H1 (cell line): Measurements from ENCODE around the gene PTPRF. TPM values are rescaled to one million over a fixed set of nuclear protein-coding genes. Genes with fewer than 3 reads are reported as not detected.

Experiments
- CTCF ChIA-PET: fragments of 300-600 bp; sonication (Branson Sonifier 250); formaldehyde crosslinking; loops from one replicate; lab custom pipeline; 2021; ENCODE audit not compliant: partially characterized antibody; lab: Charles Lee
- POLR2A ChIA-PET: fragments of 300-600 bp; sonication (Branson Sonifier 250); formaldehyde crosslinking; loops from one replicate; lab custom pipeline; 2021; ENCODE audit warnings: inconsistent platforms; ENCODE audit not compliant: partially characterized antibody; lab: Charles Lee
- DNase-seq, 2 experiments: peaks; one replicate each; pipeline versions ENCODE4 v3.0.0 to v3.0.0-alpha.2; 2010 to 2022; ENCODE audit warnings: low spot score in 2 of 2, low read depth in 1 of 2, mixed read lengths in 1 of 2
- FAIRE-seq: peaks from 2 replicates; lab custom pipeline; 2011; peaks lifted over from hg19 to GRCh38; lab: Jason Lieb, UNC
- H2AFZ ChIP-seq: 2 replicates; pipeline ENCODE4 v1.8.1; 2012; ENCODE audit warnings: low read length, inconsistent platforms
- H2AK5ac ChIP-seq: 2 replicates; pipeline ENCODE4 v1.6.1; 2013; ENCODE audit warnings: low read depth, low read length
- H2BK120ac ChIP-seq: replicated peaks from 2 replicates; pipeline ENCODE3; 2013; ENCODE audit warnings: low read depth, low read length, inconsistent platforms
- H2BK12ac ChIP-seq: 2 replicates; pipeline ENCODE4 v1.6.1; 2013; ENCODE audit warnings: low read depth, low read length
- H2BK15ac ChIP-seq: 2 replicates; pipeline ENCODE4 v1.6.1; 2013; ENCODE audit warnings: low read length
- H2BK20ac ChIP-seq: 2 replicates; pipeline ENCODE4 v1.6.1; 2013; ENCODE audit warnings: low read length
- H2BK5ac ChIP-seq: 2 replicates; pipeline ENCODE4 v1.6.1; 2013; ENCODE audit warnings: low read depth, low read length
- H3K14ac ChIP-seq: 2 replicates; pipeline ENCODE4 v1.6.1; 2013; ENCODE audit warnings: inconsistent platforms; ENCODE audit not compliant: insufficient read length
- H3K18ac ChIP-seq: 2 replicates; pipeline ENCODE4 v1.6.1; 2013; ENCODE audit warnings: low read length; ENCODE audit errors: extremely low read depth
- H3K23ac ChIP-seq: 2 replicates; pipeline ENCODE4 v1.6.1; 2013; ENCODE audit warnings: inconsistent platforms; ENCODE audit not compliant: insufficient read length
- H3K23me2 ChIP-seq: 2 replicates; pipeline ENCODE4 v1.6.1; 2013; ENCODE audit warnings: low read depth, low read length
- H3K27ac ChIP-seq: 2 replicates; pipeline ENCODE4 v1.6.1; 2011; ENCODE audit warnings: low read depth, low read length, inconsistent platforms
- H3K27me3 ChIP-seq, 4 experiments: replicated peaks in 1 of 4; 1 replicate in 1 of 4; 2 replicates in 3 of 4; pipeline versions ENCODE4 v1.6.1 to v1.8.1; 2011 to 2013; ENCODE audit warnings: low read length in 3 of 4, mild to moderate bottlenecking in 3 of 4, inconsistent platforms in 2 of 4, mixed read lengths in 2 of 4, moderate library complexity in 1 of 4; ENCODE audit not compliant: control insufficient read depth in 3 of 4, insufficient read depth in 3 of 4; ENCODE audit errors: extremely low read depth in 1 of 4
- H3K36me3 ChIP-seq, 4 experiments: 2 replicates each; pipeline versions ENCODE4 v1.6.1 to v1.8.1; 2011 to 2013; ENCODE audit warnings: mild to moderate bottlenecking in 4 of 4, low read length in 3 of 4, moderate library complexity in 2 of 4, control low read depth in 1 of 4, inconsistent platforms in 1 of 4; ENCODE audit not compliant: insufficient read depth in 4 of 4, control insufficient read depth in 2 of 4
- H3K4ac ChIP-seq: replicated peaks from 2 replicates; pipeline ENCODE3; 2013; ENCODE audit warnings: low read length, low read depth, mixed read lengths, inconsistent platforms; ENCODE audit not compliant: insufficient read length
- H3K4me1 ChIP-seq, 4 experiments: replicated peaks in 1 of 4; 1 replicate in 1 of 4; 2 replicates in 3 of 4; pipeline versions ENCODE4 v1.6.1 to v1.8.1; 2011 to 2013; ENCODE audit warnings: low read length in 3 of 4, inconsistent platforms in 2 of 4, mixed read lengths in 1 of 4; ENCODE audit not compliant: insufficient read depth in 4 of 4, control insufficient read depth in 3 of 4
- H3K4me2 ChIP-seq, 2 experiments: 2 replicates each; pipeline versions ENCODE4 v1.6.1 to v1.8.1; 2011 to 2013; ENCODE audit warnings: low read depth in 2 of 2, low read length in 2 of 2, control low read depth in 1 of 2, inconsistent platforms in 1 of 2, mild to moderate bottlenecking in 1 of 2; ENCODE audit not compliant: insufficient read depth in 1 of 2
- H3K4me3 ChIP-seq, 4 experiments: fragments of 200-600, 300-600 bp in 1 of 4; sonication (generic), shearing (Covaris generic), sonication (Bioruptor Twin) in 1 of 4; 2 replicates each; pipeline versions ENCODE4 v1.5.1 to v1.8.1; 2011 to 2016; ENCODE audit warnings: low read length in 4 of 4, low read depth in 3 of 4, control low read depth in 2 of 4, inconsistent platforms in 2 of 4, mild to moderate bottlenecking in 2 of 4, mixed read lengths in 1 of 4, moderate library complexity in 1 of 4; ENCODE audit not compliant: insufficient read depth in 2 of 4; ENCODE audit errors: extremely low read depth in 1 of 4
- H3K56ac ChIP-seq: replicated peaks from 2 replicates; pipeline ENCODE3; 2013; ENCODE audit warnings: low read depth, mild to moderate bottlenecking, mixed read lengths, low read length, inconsistent platforms; ENCODE audit not compliant: insufficient read length
- H3K79me1 ChIP-seq: 2 replicates; pipeline ENCODE4 v1.6.1; 2013; ENCODE audit warnings: low read depth, low read length, control low read depth
- H3K79me2 ChIP-seq, 2 experiments: 2 replicates each; pipeline versions ENCODE4 v1.6.1 to v1.8.1; 2012 to 2013; ENCODE audit warnings: low read length in 2 of 2, mild to moderate bottlenecking in 2 of 2, inconsistent platforms in 1 of 2; ENCODE audit not compliant: insufficient read depth in 2 of 2, control insufficient read depth in 1 of 2
- H3K9ac ChIP-seq, 4 experiments: replicated peaks in 1 of 4; 1 replicate in 1 of 4; 2 replicates in 3 of 4; pipeline versions ENCODE4 v1.6.1 to v1.8.1; 2011 to 2013; ENCODE audit warnings: low read depth in 3 of 4, low read length in 3 of 4, control low read depth in 2 of 4, mild to moderate bottlenecking in 2 of 4, moderate library complexity in 2 of 4, inconsistent platforms in 1 of 4; ENCODE audit errors: extremely low read depth in 1 of 4
- H3K9me3 ChIP-seq, 2 experiments: 2 replicates each; pipeline versions ENCODE4 v1.6.1 to v1.8.1; 2012 to 2013; ENCODE audit warnings: mild to moderate bottlenecking in 2 of 2, moderate library complexity in 2 of 2, control low read depth in 1 of 2, inconsistent platforms in 1 of 2, low read depth in 1 of 2, low read length in 1 of 2, mixed read lengths in 1 of 2; ENCODE audit not compliant: insufficient read depth in 2 of 2
- H4K20me1 ChIP-seq, 2 experiments: replicated peaks in 1 of 2; 2 replicates each; pipeline versions ENCODE3 to v1.8.1; 2011 to 2013; ENCODE audit warnings: inconsistent platforms in 2 of 2, low read length in 2 of 2, mild to moderate bottlenecking in 1 of 2; ENCODE audit not compliant: insufficient read depth in 2 of 2, control insufficient read depth in 1 of 2
- H4K5ac ChIP-seq: 2 replicates; pipeline ENCODE4 v1.6.1; 2013; ENCODE audit warnings: low read length, low read depth, mixed read lengths, inconsistent platforms; ENCODE audit not compliant: insufficient read length
- H4K8ac ChIP-seq: 2 replicates; pipeline ENCODE4 v1.8.0; 2013; ENCODE audit warnings: mild to moderate bottlenecking, moderate library complexity, low read length, inconsistent platforms; ENCODE audit not compliant: insufficient read depth; ENCODE audit errors: extremely low read depth
- H4K91ac ChIP-seq: replicated peaks from 2 replicates; pipeline ENCODE3; 2013; ENCODE audit warnings: low read length, mixed read lengths, inconsistent platforms; ENCODE audit not compliant: insufficient read length
- BACH1 ChIP-seq: IDR thresholded peaks from 2 replicates; pipeline ENCODE4 v1.6.1; 2012; ENCODE audit warnings: low read length, improper control_type of control experiment
- CTBP2 ChIP-seq: IDR thresholded peaks from 2 replicates; pipeline ENCODE4 v1.7.0; 2011; ENCODE audit warnings: borderline replicate concordance, mild to moderate bottlenecking, moderate library complexity, mixed read lengths, low read length; ENCODE audit not compliant: insufficient read depth, insufficient read length
- FOSL1 ChIP-seq: IDR thresholded peaks from 2 replicates; pipeline ENCODE4 v1.6.1; 2011; ENCODE audit warnings: mild to moderate bottlenecking, low read depth, low read length, moderate library complexity; ENCODE audit not compliant: insufficient read depth
- GTF2F1 ChIP-seq: IDR thresholded peaks from 2 replicates; pipeline ENCODE4 v1.6.1; 2012; ENCODE audit warnings: low read depth, low read length, improper control_type of control experiment, borderline replicate concordance
- JUN ChIP-seq: IDR thresholded peaks from 2 replicates; pipeline ENCODE4 v1.6.1; 2011; ENCODE audit warnings: low read depth, mild to moderate bottlenecking, improper control_type of control experiment, low read length
- NRF1 ChIP-seq: IDR thresholded peaks from 2 replicates; pipeline ENCODE4 v1.6.1; 2011; ENCODE audit warnings: mild to moderate bottlenecking, low read depth, low read length, improper control_type of control experiment
- POLR2AphosphoS5 ChIP-seq: IDR thresholded peaks from 2 replicates; pipeline ENCODE4 v1.6.1; 2011; ENCODE audit warnings: low read depth, low read length
- RAD21 ChIP-seq, 2 experiments: IDR thresholded peaks in 1 of 2; conservative IDR thresholded peaks in 1 of 2; 2 replicates each; pipeline ENCODE4 v1.6.1; 2011; ENCODE audit warnings: low read depth in 2 of 2, low read length in 2 of 2, improper control_type of control experiment in 1 of 2, inconsistent platforms in 1 of 2, mild to moderate bottlenecking in 1 of 2, moderate library complexity in 1 of 2
- RBBP5 ChIP-seq: IDR thresholded peaks from 2 replicates; pipeline ENCODE4 v1.7.1; 2012; ENCODE audit warnings: low read depth, mild to moderate bottlenecking, inconsistent platforms, low read length, moderate library complexity, borderline replicate concordance
- RNF2 ChIP-seq: fragments of 200-900, 300-1000 bp; sonication (generic); IDR thresholded peaks from 2 replicates; pipeline ENCODE4 v1.7.1; 2016; ENCODE audit warnings: borderline replicate concordance, low read depth, mild to moderate bottlenecking, antibody characterized with exemption, low read length; ENCODE audit not compliant: poor library complexity, severe bottlenecking; ENCODE audit errors: missing control alignments
- RXRA ChIP-seq: IDR thresholded peaks from 2 replicates; pipeline ENCODE4 v1.6.1; 2011; ENCODE audit warnings: low read depth, mild to moderate bottlenecking, low read length, moderate library complexity; ENCODE audit not compliant: insufficient read depth
- SP1 ChIP-seq: IDR thresholded peaks from 2 replicates; pipeline ENCODE4 v1.6.1; 2011; ENCODE audit warnings: low read depth, low read length
- TAF1 ChIP-seq: IDR thresholded peaks from 2 replicates; pipeline ENCODE4 v1.6.1; 2011; ENCODE audit warnings: mild to moderate bottlenecking, low read depth, low read length
- WGBS, 2 experiments: shearing (Covaris generic) in 1 of 2; methylation state at CpG; one replicate each; pipeline versions ENCODE4 v1.1.6 to v1.1.7; 2013 to 2015; ENCODE audit warnings: low lambda C conversion rate in 2 of 2, mixed read lengths in 2 of 2, inconsistent platforms in 1 of 2, low coverage in 1 of 2, missing lambda C conversion rate in 1 of 2; ENCODE audit not compliant: insufficient replicate concordance in 2 of 2, insufficient coverage in 1 of 2, insufficient read length in 1 of 2; ENCODE audit errors: extremely low coverage in 1 of 2, missing lambda C conversion rate in 1 of 2; 5-methylcytosine and 5-hydroxymethylcytosine counted together
- polyA plus RNA-seq, 7 experiments: library from polyadenylated mRNA; depleted of rRNA in 3 of 7; stranded (reverse) in 5 of 7; unstranded in 2 of 7; fragments of >200 nt in 5 of 7; fragments of 200-250 nt in 2 of 7; gene quantifications; 1 replicate in 5 of 7; 2 replicates in 1 of 7; 4 replicates in 1 of 7; pipeline versions ENCODE4 v1.2.1 to v1.2.3, GENCODE V29; 2011 to 2013; ENCODE audit warnings: missing spikeins in 2 of 7, mixed read lengths in 2 of 7
- total RNA-seq: library from RNA; stranded (reverse); fragmentation: NEBNext Ultra II Directional; extraction: Animal tissue kit (Norgen Biotek cat#: 25700); gene quantifications from 2 replicates; pipeline ENCODE4 v1.2.1, GENCODE V29; 2021

Gene PTPRF
- total and polyA plus RNA-seq, 2 of the 8 experiments (the other 6 are each of a cell fraction or from before 2014, with no cell fraction given): 136 to 231 TPM

GRCh38 chr1:43492826-43493225 is 37.9 kb upstream of the PTPRF start:
- peaks cover 4 to 5% of the 10 kb centered on the region in 2 experiments; a peak in 1 of 4 replicates for H3K9me3 ChIP-seq

More at GRCh38 chr1:43492826-43493225, 37.9 kb upstream of the PTPRF start:
- no peak overlapping the region for H2BK15ac ChIP-seq
- no peak overlapping the region; the same call in 1 of the 2 replicates for H4K8ac ChIP-seq
- H4K5ac ChIP-seq: no peak overlapping the region
- no peak for TF ChIP-seq RAD21 (IDR thresholded peaks at IDR 0.05 in 1 of 2, conservative IDR thresholded peaks at IDR 0.05 in 1 of 2; ENCODE audit: low read depth in 2 of 2, low read length in 2 of 2)
- no peak for TF ChIP-seq NRF1
- no peak for TF ChIP-seq BACH1
- TF ChIP-seq FOSL1: no peak
- no peak for TF ChIP-seq RBBP5
- TF ChIP-seq RNF2: no peak
- TF ChIP-seq TAF1: no peak
- no peak for TF ChIP-seq POLR2AphosphoS5
- no peak for TF ChIP-seq RXRA
- TF ChIP-seq JUN: no peak
- TF ChIP-seq CTBP2: no peak
- no peak for TF ChIP-seq GTF2F1
- TF ChIP-seq SP1: no peak
- H3K4me1 ChIP-seq: peaks cover 2 to 10% (median 5%) of the 10 kb centered on the region in 4 experiments; a peak in 6 of 7 replicates
- no peak overlapping the region for H2BK12ac ChIP-seq
- no peaks in the 10 kb centered on the region for H4K20me1 ChIP-seq
- ChIA-PET CTCF (interaction anchor here (1.2 kb wide), 1 partner anchor 14 kb away, joined by 6 read pairs; no protein-coding TSS in a partner anchor), POLR2A (interaction anchor here (1.4 kb wide), 1 partner anchor 157 kb away, joined by 4 read pairs; the partner anchor contains the start of gene KDM4A)
- 100% methylated on average over 2 of the region's 2 CpGs; no CpG with 5 or more reads in 1 of the 2 experiments for WGBS, 2 experiments
- H3K23me2 ChIP-seq: peaks cover 2% of the 10 kb centered on the region; the same call in 1 of the 2 replicates
- no peak overlapping the region for H3K4me3 ChIP-seq
- H2AK5ac ChIP-seq: no peak overlapping the region
- no peak overlapping the region for H2AFZ ChIP-seq
- H3K14ac ChIP-seq: no peak overlapping the region
- H3K36me3 ChIP-seq: no peaks in the 10 kb centered on the region
- no peaks in the 10 kb centered on the region for H3K79me2 ChIP-seq
- H3K23ac ChIP-seq: no peak overlapping the region
- no peaks in the 10 kb centered on the region for H3K27me3 ChIP-seq
- no peak overlapping the region for H3K4ac ChIP-seq
- H3K4me2 ChIP-seq: no peak overlapping the region
- H4K91ac ChIP-seq: no peak overlapping the region
- H3K56ac ChIP-seq: no peak overlapping the region
- DNase-seq: no peak
- FAIRE-seq: no peak
- no peaks in the 10 kb centered on the region for H3K79me1 ChIP-seq
- H3K18ac ChIP-seq: no peak overlapping the region
- H2BK20ac ChIP-seq: no peak overlapping the region
- H2BK5ac ChIP-seq: no peak overlapping the region
- H2BK120ac ChIP-seq: no peak overlapping the region
- no peak overlapping the region for H3K9ac ChIP-seq
- no peak overlapping the region for H3K27ac ChIP-seq
